WTC11 (cell line): ENCODE measurements around the gene GNRHR.

Source experiments
- JAZF1 ChIP-seq: fragments of 250-450 bp; sonication (Bioruptor Pico); IDR thresholded peaks from 2 replicates; pipeline ENCODE4 v1.9.0; 2021; ENCODE audit warnings: moderate library complexity, mild to moderate bottlenecking, inconsistent platforms
- KAT7 ChIP-seq: sonication (generic); formaldehyde crosslinking; IDR thresholded peaks from 2 replicates; pipeline ENCODE4 v1.8.1; 2023; ENCODE audit warnings: missing genetic modification reagents, mild to moderate bottlenecking, borderline replicate concordance
- ZNF121 ChIP-seq: sonication (generic); formaldehyde crosslinking; IDR thresholded peaks from 2 replicates; pipeline ENCODE4 v1.8.0; 2023; ENCODE audit warnings: missing genetic modification reagents
- TF ChIP-seq, protein P1 (sequence below): fragments of 200-600 bp; IDR thresholded peaks from 2 replicates; pipeline ENCODE4 v1.8.0; 2022; ENCODE audit warnings: antibody characterized with exemption
- TF ChIP-seq, protein P2 (sequence below): sonication (generic); formaldehyde crosslinking; IDR thresholded peaks from 2 replicates; pipeline ENCODE4 v1.8.1; 2023; ENCODE audit warnings: mild to moderate bottlenecking, moderate library complexity, missing genetic modification reagents
- TF ChIP-seq, protein P3 (sequence below): sonication (generic); formaldehyde crosslinking; IDR thresholded peaks from 2 replicates; pipeline ENCODE4 v1.8.0; 2022; ENCODE audit warnings: mild to moderate bottlenecking, missing genetic modification reagents
- TF ChIP-seq, protein P4 (sequence below): sonication (generic); formaldehyde crosslinking; IDR thresholded peaks from 2 replicates; pipeline ENCODE4 v1.8.0; 2022; ENCODE audit warnings: mild to moderate bottlenecking, missing genetic modification reagents

DNA sequence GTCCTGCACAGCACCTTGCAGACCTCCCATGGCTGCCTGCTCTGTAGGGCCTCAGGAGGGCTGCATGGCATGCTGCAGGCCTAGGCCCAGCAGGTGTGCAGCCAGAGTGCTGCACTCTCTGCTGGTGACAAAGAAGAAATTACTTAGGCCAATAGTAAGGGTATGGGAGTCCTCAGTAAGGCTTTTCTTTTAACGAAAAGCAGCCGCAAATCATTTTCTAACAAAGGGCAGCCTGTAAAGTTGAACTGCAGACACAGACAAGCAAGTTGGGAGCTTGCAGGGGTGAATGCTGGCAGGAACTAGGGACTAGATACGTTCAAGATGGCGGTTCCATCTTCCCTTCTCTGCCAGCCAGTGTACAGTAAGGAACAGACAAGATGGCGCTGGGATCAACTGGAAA, 30.8 kb downstream of the GNRHR start:
- TF ChIP-seq JAZF1 (no peak), KAT7 (no peak), ZNF121 (CRISPR knock-in tag) (no peak)
- TF ChIP-seq, protein P1, sequence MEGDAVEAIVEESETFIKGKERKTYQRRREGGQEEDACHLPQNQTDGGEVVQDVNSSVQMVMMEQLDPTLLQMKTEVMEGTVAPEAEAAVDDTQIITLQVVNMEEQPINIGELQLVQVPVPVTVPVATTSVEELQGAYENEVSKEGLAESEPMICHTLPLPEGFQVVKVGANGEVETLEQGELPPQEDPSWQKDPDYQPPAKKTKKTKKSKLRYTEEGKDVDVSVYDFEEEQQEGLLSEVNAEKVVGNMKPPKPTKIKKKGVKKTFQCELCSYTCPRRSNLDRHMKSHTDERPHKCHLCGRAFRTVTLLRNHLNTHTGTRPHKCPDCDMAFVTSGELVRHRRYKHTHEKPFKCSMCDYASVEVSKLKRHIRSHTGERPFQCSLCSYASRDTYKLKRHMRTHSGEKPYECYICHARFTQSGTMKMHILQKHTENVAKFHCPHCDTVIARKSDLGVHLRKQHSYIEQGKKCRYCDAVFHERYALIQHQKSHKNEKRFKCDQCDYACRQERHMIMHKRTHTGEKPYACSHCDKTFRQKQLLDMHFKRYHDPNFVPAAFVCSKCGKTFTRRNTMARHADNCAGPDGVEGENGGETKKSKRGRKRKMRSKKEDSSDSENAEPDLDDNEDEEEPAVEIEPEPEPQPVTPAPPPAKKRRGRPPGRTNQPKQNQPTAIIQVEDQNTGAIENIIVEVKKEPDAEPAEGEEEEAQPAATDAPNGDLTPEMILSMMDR, result no peak
- TF ChIP-seq, protein P2, sequence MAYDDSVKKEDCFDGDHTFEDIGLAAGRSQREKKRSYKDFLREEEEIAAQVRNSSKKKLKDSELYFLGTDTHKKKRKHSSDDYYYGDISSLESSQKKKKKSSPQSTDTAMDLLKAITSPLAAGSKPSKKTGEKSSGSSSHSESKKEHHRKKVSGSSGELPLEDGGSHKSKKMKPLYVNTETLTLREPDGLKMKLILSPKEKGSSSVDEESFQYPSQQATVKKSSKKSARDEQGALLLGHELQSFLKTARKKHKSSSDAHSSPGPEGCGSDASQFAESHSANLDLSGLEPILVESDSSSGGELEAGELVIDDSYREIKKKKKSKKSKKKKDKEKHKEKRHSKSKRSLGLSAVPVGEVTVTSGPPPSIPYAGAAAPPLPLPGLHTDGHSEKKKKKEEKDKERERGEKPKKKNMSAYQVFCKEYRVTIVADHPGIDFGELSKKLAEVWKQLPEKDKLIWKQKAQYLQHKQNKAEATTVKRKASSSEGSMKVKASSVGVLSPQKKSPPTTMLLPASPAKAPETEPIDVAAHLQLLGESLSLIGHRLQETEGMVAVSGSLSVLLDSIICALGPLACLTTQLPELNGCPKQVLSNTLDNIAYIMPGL (CRISPR knock-in tag), result no peak
- TF ChIP-seq, protein P3, sequence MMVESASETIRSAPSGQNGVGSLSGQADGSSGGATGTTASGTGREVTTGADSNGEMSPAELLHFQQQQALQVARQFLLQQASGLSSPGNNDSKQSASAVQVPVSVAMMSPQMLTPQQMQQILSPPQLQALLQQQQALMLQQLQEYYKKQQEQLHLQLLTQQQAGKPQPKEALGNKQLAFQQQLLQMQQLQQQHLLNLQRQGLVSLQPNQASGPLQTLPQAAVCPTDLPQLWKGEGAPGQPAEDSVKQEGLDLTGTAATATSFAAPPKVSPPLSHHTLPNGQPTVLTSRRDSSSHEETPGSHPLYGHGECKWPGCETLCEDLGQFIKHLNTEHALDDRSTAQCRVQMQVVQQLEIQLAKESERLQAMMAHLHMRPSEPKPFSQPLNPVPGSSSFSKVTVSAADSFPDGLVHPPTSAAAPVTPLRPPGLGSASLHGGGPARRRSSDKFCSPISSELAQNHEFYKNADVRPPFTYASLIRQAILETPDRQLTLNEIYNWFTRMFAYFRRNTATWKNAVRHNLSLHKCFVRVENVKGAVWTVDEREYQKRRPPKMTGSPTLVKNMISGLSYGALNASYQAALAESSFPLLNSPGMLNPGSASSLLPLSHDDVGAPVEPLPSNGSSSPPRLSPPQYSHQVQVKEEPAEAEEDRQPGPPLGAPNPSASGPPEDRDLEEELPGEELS, result no peak
- TF ChIP-seq, protein P4, sequence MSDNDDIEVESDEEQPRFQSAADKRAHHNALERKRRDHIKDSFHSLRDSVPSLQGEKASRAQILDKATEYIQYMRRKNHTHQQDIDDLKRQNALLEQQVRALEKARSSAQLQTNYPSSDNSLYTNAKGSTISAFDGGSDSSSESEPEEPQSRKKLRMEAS, result no peak
